Large intestine (tissue), 3 donors: ENCODE measurements around the gene KRT82. TPM values are rescaled to one million over a fixed set of nuclear protein-coding genes. Genes with fewer than 3 reads are reported as not detected.
A peak's percentile ranks its signal among the peaks of the same experiment; 100 is the strongest.

Experiments used
- DNase-seq, 2 donors: peaks; one replicate each; pipeline versions ENCODE4 v3.0.0 to v3.0.0-alpha.2; 2013
- H3K27ac ChIP-seq: one replicate; pipeline ENCODE4 v1.5.1; 2013; ENCODE audit warnings: low read length
- H3K27me3 ChIP-seq: 2 replicates; pipeline ENCODE4 v1.6.1; 2013; ENCODE audit warnings: low read length; ENCODE audit not compliant: control insufficient read depth, insufficient read depth
- H3K36me3 ChIP-seq: 2 replicates; pipeline ENCODE4 v1.6.1; 2013; ENCODE audit warnings: low read length; ENCODE audit not compliant: control insufficient read depth, insufficient read depth
- H3K4me1 ChIP-seq: one replicate; pipeline ENCODE4 v1.6.1; 2013; ENCODE audit warnings: low read length; ENCODE audit not compliant: control insufficient read depth, insufficient read depth
- H3K4me3 ChIP-seq: one replicate; pipeline ENCODE4 v1.5.1; 2013; ENCODE audit warnings: low read length
- H3K9me3 ChIP-seq: one replicate; pipeline ENCODE4 v1.6.1; 2013; ENCODE audit warnings: mild to moderate bottlenecking, low read depth, low read length, moderate library complexity; ENCODE audit not compliant: control insufficient read depth
- WGBS: methylation state at CpG from one replicate; pipeline ENCODE4 v1.1.5; 2013; ENCODE audit warnings: low lambda C conversion rate; ENCODE audit not compliant: insufficient coverage; 5-methylcytosine and 5-hydroxymethylcytosine counted together
- polyA plus RNA-seq: library from polyadenylated mRNA; unstranded; fragments of 120-200 nt; gene quantifications from one replicate; pipeline ENCODE4 v1.2.1, GENCODE V29; 2013

KRT82 gene
- polyA plus RNA-seq, 1 donor, result not detected

- Histone ChIP-seq H3K4me1 (no peaks in the 10 kb centered on the region), H3K4me3 (no peak overlapping the region), H3K36me3 (no peaks in the 10 kb centered on the region), H3K9me3 (no peaks in the 10 kb centered on the region), H3K27ac (no peak overlapping the region), H3K27me3 (peaks cover 3% of the 10 kb centered on the region)
- DNase-seq, result no peak
- 70% methylated on average over 5 of the region's 6 CpGs for WGBS
Measured at GRCh38 chr12:52423035-52423434, 16.9 kb upstream of the KRT82 start.

- H3K27me3 ChIP-seq, result peaks cover 3% of the 10 kb centered on the region
- DNase-seq, result no peak
- no CpG with 5 or more reads among the region's 1 CpG for WGBS
- no peaks in the 10 kb centered on the region for H3K36me3 ChIP-seq
- H3K9me3 ChIP-seq, result no peaks in the 10 kb centered on the region
- H3K4me1 ChIP-seq, result no peaks in the 10 kb centered on the region
- H3K4me3 ChIP-seq, result no peak overlapping the region
- H3K27ac ChIP-seq, result no peak overlapping the region
Measured at GRCh38 chr12:52419656-52420055, 13.5 kb upstream of the KRT82 start.

GRCh38 chr12:52418576-52419110, 12.5 kb upstream of the KRT82 start:
- Histone ChIP-seq H3K27me3 (peaks cover 3% of the 10 kb centered on the region), H3K9me3 (no peaks in the 10 kb centered on the region), H3K27ac (no peak overlapping the region), H3K4me1 (no peaks in the 10 kb centered on the region), H3K4me3 (no peak overlapping the region), H3K36me3 (no peaks in the 10 kb centered on the region)
- WGBS, result no CpG with 5 or more reads among the region's 4 CpGs
- no peak for DNase-seq

GRCh38 chr12:52417740-52418139, 11.6 kb upstream of the KRT82 start:
- Histone ChIP-seq H3K27me3 (peaks cover 3% of the 10 kb centered on the region), H3K4me1 (no peaks in the 10 kb centered on the region), H3K36me3 (no peaks in the 10 kb centered on the region), H3K27ac (no peak overlapping the region), H3K9me3 (no peaks in the 10 kb centered on the region), H3K4me3 (no peak overlapping the region)
- DNase-seq, result no peak
- no CpG with 5 or more reads among the region's 2 CpGs for WGBS

- H3K9me3 ChIP-seq, result no peaks in the 10 kb centered on the region
- DNase-seq, result no peak
- no peak overlapping the region for H3K27ac ChIP-seq
- no peaks in the 10 kb centered on the region for H3K4me1 ChIP-seq
- no peaks in the 10 kb centered on the region for H3K36me3 ChIP-seq
- peaks cover 5% of the 10 kb centered on the region for H3K27me3 ChIP-seq
- 100% methylated on average over 1 of the region's 1 CpG for WGBS
- H3K4me3 ChIP-seq, result no peak overlapping the region
Measured at GRCh38 chr12:52416795-52417194, 10.7 kb upstream of the KRT82 start.

- peak in 1 of 2 donors; percentile 18 for DNase-seq
- Histone ChIP-seq H3K36me3 (no peaks in the 10 kb centered on the region), H3K4me3 (no peak overlapping the region), H3K27ac (no peak overlapping the region), H3K4me1 (no peaks in the 10 kb centered on the region), H3K27me3 (peaks cover 2% of the 10 kb centered on the region), H3K9me3 (no peaks in the 10 kb centered on the region)
- no CpG with 5 or more reads among the region's 10 CpGs for WGBS
Measured at GRCh38 chr12:52415870-52416750, 10.0 kb upstream of the KRT82 start.

- no peak overlapping the region for H3K4me3 ChIP-seq
- H3K36me3 ChIP-seq, result no peaks in the 10 kb centered on the region
- H3K4me1 ChIP-seq, result no peaks in the 10 kb centered on the region
- no peak overlapping the region for H3K27ac ChIP-seq
- no peak for DNase-seq
- peaks cover 2% of the 10 kb centered on the region for H3K27me3 ChIP-seq
- no peaks in the 10 kb centered on the region for H3K9me3 ChIP-seq
- no CpG with 5 or more reads among the region's 5 CpGs for WGBS
Measured at GRCh38 chr12:52414936-52415335, 8.8 kb upstream of the KRT82 start.

GRCh38 chr12:52413782-52414345, 7.7 kb upstream of the KRT82 start:
- Histone ChIP-seq H3K27me3 (peaks cover 2% of the 10 kb centered on the region), H3K27ac (no peak overlapping the region), H3K36me3 (no peaks in the 10 kb centered on the region), H3K9me3 (no peaks in the 10 kb centered on the region), H3K4me1 (no peaks in the 10 kb centered on the region), H3K4me3 (no peak overlapping the region)
- no peak for DNase-seq
- no CpG with 5 or more reads among the region's 8 CpGs for whole genome bisulfite sequencing

- Histone ChIP-seq H3K4me3 (no peak overlapping the region), H3K4me1 (no peaks in the 10 kb centered on the region), H3K27me3 (peaks cover 2% of the 10 kb centered on the region), H3K27ac (no peak overlapping the region), H3K36me3 (no peaks in the 10 kb centered on the region), H3K9me3 (no peaks in the 10 kb centered on the region)
- DNase-seq, result no peak
- WGBS, result no CpG with 5 or more reads among the region's 4 CpGs
Measured at GRCh38 chr12:52413202-52413601, 7.1 kb upstream of the KRT82 start.

GRCh38 chr12:52411815-52412214, 5.7 kb upstream of the KRT82 start:
- Histone ChIP-seq H3K27me3 (peaks cover 2% of the 10 kb centered on the region), H3K4me1 (no peaks in the 10 kb centered on the region), H3K9me3 (no peaks in the 10 kb centered on the region), H3K27ac (no peak overlapping the region), H3K36me3 (no peaks in the 10 kb centered on the region), H3K4me3 (no peak overlapping the region)
- no CpG with 5 or more reads among the region's 10 CpGs for WGBS
- DNase-seq, result no peak
